HL-60/S4 (cell line): Measurements from ENCODE around the gene MEIOB.
"Not testable (repeated sequence)": the region's sequence is repeated elsewhere in the genome, so short reads cannot be mapped to it uniquely, and the experiment has no call there.

Source experiments
- in situ Hi-C: fragments of 300-500 bp; cut with MboI; formaldehyde crosslinking; loops from 2 replicates; pipeline ENCODE4 v1.14.3; 2022; ENCODE audit warnings: low sequenced_read_pairs

The MEIOB gene

DNA sequence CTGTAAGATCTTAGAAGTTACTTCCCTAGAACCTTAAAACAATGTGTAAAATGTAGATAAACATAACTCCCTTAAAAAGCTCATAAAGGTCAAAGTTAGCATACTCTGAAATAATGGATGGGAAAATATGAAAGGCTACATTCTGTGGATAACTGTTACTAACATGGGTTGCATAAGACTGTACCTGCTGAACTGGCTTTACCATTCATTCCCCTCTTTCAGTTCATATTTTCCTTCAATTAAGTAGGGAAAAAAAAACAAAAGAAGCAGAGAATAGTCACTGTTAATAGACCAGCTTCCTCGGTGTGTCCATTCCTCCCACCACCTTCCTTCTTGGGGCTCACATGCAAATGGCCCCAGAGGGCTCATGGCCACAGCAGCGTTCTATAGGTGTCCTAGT, 7.5 kb upstream of the MEIOB start:
- in situ Hi-C loops = no loop called here

DNA sequence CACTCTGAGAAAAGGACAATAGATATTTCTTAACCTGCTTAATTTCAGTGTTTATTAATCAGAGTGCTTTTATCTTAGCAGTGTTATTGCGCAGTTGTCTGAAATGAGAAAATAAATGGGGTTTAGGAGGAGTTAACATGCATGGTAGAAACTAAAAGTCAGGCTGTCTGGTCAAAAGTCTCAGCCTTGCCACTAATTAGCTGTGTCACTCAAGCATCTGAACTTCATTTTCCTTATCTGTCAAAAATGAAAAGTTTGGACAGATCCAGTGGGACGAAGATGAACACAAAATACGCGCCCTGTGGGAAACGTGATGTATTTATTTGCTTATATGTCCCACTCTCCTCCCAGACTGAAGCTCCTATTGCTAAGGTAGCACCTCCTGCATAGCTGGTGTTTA, 6.3 kb upstream of the MEIOB start:
- in situ Hi-C loops = no loop called here

DNA sequence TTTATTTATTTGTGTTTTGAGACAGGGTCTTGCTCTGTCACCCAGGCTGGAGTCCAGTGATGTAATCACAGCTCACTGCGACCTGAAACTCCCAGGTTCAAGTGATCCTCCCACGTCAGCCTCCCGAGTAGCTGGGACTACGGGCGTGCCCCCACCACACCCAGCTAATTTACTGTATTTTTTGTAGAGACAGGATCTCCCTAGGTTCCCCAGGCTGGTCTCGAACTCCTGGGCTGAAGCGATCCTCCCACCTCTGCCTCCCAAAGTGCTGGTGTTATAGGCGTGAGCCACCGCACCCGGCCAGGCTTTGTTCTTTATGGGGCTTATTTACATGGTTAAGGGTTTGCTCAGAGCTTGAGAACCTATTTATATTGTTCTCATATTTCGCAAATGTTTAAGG, 5.8 kb upstream of the MEIOB start:
- in situ Hi-C loops = no loop called here

DNA sequence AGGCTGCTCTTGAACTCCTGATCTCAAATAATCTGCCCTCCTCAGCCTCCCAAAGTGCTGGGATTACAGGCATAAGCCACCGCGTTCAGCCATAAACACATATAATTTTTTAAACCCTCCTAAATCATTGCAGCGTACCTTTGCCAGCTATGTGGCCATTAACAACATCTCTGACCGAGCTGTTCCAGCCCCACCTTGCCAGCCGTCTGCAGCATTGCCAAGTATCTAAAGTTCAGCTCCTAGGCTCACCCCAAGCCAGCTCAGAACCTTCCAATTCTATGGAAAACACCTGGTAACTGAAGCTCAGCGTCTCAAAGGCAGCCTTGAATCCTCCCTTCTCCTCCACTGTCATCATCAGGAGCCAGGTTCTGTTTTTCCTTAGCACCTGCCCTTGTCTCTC, 5.1 kb upstream of the MEIOB start:
- in situ Hi-C loops = no loop called here

DNA sequence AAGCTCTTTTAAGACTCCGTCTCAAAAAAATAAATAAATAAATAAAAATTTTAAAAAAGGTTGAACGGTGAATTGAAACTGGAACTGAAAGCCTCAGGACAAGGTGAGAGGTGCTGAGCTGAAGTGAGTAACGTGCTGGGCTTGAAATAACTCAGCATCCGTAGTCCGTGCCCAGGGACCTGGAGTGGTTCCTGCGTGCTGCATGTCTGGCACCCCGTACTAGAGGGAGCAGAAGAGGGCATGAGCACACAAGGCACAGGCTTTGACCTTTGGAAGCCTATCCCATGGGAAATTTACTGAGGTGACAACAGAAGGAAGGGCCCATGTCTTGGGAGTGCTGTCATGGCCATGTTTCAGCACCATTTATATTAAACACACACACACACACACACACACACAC, 4.5 kb upstream of the MEIOB start:
- in situ Hi-C loops = no loop called here

DNA sequence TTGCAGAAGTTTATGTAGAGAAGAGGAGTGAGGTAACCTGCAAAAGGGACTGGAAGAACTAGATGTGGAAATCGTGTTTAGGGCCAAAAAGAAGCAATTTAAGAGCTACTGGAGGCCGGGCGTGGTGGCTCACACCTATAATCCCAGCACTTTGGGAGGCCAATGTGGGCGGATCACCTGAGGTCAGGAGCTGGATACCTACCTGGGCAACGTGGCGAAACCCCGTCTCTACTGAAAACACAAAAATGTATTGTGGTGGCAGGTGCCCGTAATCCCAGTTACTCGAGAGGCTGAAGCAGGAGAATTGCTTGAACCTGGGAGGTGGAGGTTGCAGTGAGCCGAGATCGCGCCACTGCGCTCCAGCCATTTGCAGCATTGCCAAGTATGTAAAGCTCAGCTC, 4.1 kb upstream of the MEIOB start:
- in situ Hi-C loops = not testable (repeated sequence)

DNA sequence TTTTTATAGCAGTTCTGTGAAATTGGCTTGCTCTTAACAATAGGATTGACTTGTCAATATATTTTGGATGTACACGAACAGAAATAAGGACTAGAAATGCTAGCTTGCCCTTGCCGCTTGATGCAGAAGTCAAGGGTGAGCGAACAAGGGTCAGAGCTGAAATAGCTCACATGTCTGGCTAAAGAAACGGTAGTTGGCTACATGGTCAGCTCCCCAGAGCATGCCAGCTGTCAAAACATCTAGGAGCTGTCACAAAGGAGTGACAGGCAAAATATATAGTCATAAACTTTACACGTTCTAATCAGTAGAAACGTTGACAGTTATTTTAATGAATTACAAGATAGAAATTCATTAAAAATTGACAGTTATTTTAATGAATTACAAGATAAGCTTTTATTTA, 2.9 kb upstream of the MEIOB start:
- in situ Hi-C loops = loop anchor here (25.0 kb wide), 1 partner anchor 262 kb away; the partner anchor contains the start of genes PKD1 and RAB26

DNA sequence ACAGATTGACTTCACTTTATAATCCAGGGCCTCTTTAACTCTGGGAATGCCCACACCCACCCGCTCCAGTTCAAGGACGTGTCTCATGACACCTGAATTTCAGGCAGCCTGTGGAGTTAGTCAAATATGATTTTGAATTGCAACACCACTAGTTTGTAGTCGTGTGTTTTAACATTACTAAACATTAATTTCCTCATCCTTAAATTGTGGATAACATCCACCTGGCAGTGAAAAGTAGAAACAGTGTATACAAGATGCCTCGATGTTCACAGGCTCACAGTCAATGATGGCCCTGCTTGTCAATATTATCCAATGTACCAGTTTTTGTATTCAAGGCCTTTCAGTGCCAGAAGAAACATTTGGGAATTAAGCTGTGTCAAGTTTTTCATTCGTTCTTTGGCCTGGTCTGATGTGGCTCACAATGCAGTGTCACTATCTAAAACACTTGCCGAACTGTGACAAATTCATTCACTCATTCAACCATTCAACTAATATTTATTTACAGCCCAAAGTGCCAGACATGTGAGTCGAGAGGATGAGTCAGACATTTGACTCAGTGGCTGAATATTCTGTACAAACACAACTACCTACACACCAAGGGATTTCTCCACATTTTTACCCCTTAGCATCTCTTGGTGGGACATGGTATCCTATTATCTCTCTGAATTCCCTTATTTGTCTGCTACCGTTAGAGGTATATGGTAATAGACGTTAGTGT, 1.4 kb downstream of the MEIOB start:
- in situ Hi-C loops = loop anchor here (25.0 kb wide), 1 partner anchor 267 kb away; the partner anchor contains the start of genes PKD1 and RAB26

DNA sequence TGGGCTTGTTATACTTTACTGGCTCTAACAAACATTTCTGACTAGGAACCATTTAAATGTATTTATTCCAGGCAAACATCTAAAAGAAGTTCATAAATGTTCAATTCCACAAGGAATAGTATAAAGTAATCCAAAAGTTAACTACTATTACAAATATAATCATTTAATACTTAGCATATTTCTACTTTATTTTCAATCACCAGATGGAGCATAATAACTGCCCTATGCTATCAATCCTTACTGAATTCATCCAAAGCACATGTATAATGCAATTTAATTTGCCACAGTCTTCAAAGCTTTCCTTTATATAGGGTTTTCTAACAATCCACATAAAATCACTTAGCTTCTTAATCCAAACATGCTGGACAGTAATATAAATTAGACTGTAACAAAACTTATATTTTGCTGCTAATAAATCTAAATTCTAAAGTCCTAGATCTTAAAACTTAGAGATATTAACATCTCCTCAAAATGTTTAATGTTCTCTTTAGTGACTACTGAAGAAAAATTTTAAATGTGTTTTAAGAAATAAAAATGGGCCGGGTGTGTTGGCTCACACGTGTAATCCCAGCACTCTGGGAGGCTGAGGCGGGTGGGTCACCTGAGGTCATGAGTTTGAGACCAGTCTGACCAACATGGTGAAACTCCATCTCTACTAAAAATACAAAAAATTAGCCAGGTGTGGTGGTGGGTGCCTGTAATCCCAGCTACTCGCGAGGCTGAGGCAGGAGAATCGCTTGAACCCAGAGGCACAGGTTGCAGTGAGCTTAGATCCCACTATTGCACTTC, 5.9 kb downstream of the MEIOB start:
- in situ Hi-C loops = loop anchor here (25.0 kb wide), 1 partner anchor 271 kb away; the partner anchor contains the start of genes PKD1 and RAB26

DNA sequence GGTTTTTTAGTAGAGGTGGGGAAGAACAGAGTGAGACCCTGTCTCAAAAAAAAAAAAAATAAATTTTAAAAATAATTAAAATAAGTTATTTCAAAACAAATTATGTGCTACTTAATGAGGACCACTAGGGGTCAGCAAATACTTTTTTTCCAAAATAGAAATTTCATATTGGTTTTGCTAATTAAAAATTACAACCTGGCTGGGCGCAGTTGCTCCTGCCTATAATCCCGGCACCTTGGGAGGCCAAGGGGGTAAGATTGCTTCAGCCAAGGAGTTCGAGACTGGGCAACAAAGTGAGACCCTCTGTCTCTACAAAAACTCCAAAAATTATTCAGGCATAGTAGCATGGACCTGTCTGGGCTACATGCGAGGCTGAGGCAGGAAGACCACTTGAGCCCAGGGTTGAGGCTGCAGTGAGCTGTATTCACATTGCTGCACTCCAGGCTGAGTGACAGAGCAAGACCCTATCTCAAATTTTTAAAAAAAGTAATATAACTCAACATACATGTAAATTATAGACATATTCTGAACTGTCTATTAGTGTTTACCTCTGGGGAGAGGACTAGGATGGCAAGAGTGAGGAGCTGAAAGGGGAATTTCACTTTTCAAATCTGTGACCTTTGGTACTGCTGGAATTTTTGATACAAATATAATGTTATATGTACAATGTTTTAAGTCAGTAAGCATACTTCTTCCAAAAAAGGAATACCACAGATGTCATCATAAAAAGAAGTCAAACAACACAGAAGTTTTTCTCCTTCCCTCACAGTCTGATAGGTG, 8.1 kb downstream of the MEIOB start:
- in situ Hi-C loops = loop anchor here (25.0 kb wide), 1 partner anchor 273 kb away; the partner anchor contains the start of genes PKD1 and RAB26

DNA sequence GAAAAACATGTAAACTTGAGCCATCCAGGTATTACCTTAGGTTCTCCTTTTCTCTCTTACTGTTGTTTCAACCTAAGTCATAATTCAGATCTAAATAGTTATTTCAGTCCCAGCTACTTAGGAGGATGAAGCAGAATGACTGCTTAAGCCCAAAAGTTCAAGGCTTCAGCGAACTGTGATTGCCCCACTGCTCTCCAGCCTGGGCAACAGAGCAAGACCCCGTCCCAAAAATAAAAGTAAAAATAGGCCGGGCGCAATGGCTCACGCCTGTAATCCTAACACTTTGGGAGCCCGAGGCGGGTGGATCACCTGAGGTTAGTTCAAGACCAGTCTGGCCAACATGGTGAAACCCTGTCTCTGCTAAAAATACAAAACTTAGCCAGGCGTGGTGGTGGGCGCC, 9.6 kb downstream of the MEIOB start:
- in situ Hi-C loops = loop anchor here (25.0 kb wide), 1 partner anchor 275 kb away; the partner anchor contains the start of genes PKD1 and RAB26

DNA sequence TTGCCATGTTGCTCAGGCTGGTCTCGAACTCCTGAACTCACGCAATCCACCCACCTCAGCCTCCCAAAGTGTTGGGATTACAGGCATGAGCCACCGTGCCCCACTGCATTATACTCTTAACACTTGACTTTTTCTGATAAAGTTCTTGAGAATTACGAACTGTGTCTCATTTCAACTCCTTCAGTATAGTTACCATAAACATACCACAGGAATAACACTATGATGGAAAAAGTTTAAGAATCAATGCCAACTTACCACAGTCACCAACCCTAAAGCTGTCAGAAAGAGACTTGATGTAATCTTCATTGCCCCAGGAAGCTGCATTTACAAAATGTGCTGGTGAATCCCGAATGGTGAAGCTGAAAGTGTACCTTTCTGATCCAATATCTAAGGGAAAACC, 10.2 kb downstream of the MEIOB start:
- in situ Hi-C loops = loop anchor here (25.0 kb wide), 1 partner anchor 276 kb away; the partner anchor contains the start of genes PKD1 and RAB26

DNA sequence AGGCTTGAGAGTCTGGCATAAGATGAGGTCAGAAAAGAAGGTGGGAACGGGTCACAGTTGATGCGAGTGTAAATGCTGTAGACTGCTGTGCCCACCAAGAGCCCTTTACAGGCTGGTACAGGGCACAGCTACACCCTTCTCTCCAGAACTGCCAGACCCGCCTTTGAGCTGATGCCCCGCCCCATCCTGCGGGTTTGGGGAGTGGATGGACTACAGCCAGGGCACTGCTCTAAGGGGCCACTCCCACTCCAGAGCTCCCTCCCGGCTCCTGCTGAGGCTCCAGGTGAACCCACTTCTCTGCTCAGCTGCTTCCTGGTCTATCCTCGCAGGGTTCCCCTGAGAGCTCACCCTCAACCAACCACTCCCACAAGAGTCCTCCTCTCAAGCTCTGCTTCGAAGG, 12.3 kb downstream of the MEIOB start:
- in situ Hi-C loops = loop anchor here (25.0 kb wide), 1 partner anchor 278 kb away; the partner anchor contains the start of genes PKD1 and RAB26

DNA sequence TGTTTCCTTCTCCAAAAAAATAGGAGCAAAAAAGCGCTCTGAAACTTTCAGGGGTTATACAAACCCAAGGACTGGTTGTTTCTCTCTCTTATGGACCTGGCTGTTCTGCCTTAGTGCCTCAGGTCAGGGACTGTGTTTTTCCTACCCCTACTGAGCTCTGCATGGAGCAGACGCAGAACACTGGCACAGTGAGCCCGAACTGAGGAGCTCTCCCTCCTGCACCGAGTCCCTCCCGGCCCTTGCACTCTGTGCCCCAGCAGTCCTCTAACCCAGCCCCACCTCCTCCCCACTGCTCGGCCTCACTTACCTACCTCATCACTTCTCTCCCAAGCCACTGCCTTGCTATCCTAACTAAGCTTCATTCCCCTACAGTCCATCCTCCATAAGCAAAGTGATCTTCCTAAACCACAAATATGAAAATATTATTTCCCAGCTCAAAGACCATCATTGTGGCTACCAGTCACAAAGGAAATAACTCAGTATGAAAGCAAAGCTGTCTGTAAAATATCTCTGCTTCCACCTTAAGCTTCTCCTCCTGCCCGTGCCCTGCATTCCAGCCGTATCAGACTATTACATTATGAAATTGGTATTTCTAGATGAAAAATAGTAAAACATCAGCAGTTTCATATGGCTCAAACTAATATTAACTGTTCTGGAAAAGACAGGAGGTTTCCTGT, 13.6 kb downstream of the MEIOB start:
- in situ Hi-C loops = loop anchor here (25.0 kb wide), 1 partner anchor 279 kb away; the partner anchor contains the start of genes PKD1 and RAB26

DNA sequence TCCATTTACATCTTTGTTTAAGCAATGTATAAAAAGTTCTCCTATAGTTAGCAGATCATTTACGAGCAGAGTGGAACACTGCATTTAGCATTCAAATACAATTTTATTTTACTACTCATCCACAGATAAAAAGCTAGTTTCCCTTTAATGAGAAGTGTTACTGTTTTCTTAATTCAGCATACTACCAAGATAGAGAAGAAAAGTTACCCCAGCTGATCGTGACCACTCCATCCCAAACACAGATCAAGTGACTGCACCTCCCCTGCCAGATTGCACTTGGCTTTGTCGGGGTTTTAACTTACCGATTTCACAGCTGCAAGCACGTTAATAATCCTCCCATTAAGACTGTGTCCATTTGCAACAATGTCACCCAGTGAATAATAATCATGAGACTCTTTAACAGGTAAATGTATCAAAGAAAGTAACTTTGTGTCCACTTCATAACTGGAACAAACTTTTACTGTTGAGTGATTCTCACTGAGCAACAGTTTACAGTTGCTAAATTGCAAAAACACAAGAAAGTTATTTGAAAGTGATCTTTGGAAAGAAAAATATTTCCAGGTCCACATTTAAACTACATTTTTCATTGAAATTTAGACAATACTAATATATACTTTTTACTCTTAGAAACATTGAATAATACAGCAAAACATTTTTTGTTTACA, 14.4 kb downstream of the MEIOB start:
- in situ Hi-C loops = loop anchor here (25.0 kb wide), 1 partner anchor 280 kb away; the partner anchor contains the start of genes PKD1 and RAB26

DNA sequence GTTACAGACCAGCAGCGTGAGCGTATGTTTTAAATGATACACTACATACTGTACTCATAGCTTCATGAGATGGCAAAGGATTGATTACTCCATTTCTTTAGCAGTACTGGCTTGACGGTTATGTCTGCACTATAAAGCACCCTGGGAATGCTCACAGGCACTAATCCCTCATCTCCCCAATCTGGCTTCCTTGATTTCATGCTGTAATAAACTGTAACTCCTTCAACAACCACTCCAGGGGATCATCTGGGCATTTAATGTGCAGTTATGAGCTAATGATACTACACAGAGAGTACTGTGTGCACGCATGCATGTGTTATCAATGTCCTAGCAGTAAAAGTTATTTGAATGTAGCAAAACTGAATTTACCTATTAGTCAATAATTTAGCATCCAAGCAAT, 20.2 kb downstream of the MEIOB start:
- in situ Hi-C loops = loop anchor here (25.0 kb wide), 1 partner anchor 286 kb away; the partner anchor contains the start of genes PKD1 and RAB26

DNA sequence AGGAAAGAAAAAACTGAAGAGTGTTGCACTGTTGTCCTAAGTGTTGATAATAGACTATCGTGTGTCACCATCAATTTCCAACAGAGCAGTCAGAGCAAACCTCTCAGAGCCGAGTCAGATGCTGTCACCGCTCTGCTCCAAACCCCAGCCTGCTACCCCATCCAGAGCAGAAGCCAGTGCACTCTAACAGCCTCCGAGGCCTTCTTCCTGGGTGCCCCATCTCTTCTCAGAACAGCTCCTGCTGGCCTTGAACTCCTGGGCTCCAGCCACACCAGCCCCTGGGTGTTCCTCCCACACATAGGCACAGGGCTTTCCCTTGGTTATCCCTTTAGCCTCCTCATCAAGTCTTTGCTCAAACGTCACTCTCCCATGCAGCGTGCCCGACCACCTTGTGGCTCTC, 21.0 kb downstream of the MEIOB start:
- in situ Hi-C loops = loop anchor here (25.0 kb wide), 1 partner anchor 286 kb away; the partner anchor contains the start of genes PKD1 and RAB26

DNA sequence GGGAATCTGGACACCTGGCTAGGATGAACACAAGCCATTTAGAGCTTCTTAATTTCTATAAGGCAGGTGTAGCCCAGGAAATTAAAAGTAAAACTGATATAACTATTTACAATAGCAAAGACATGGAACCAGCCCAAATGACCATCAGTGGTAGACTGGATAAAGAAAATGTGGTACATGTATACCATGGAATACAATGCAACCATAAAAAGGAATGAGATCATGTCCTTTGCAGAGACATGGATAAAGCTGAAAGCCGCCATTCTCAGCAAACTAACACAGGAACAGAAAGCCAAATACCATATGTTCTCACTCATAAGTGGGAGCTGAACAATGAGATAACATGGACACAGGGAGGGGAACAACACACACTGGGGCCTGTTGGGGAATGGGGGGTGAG, 25.5 kb downstream of the MEIOB start:
- in situ Hi-C loops = no loop called here

DNA sequence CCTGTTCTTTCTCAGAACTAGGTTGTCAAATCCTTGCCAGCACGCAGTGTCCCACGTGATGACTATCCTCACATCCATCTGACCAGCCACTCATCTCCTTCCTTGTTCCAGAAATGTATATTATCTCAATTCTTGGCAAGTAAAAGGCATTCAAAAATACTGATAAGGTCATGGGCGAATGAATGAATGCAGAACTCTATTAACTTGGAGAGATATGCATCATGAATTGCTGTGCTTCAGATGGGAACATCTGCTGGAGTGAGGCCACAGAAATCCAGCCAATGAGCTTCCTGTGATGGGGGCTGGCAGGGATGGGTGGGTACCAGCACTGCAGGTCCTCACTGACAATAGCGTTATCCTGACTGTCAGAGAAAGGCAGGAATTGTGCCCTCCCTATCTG, 26.0 kb downstream of the MEIOB start:
- in situ Hi-C loops = no loop called here

DNA sequence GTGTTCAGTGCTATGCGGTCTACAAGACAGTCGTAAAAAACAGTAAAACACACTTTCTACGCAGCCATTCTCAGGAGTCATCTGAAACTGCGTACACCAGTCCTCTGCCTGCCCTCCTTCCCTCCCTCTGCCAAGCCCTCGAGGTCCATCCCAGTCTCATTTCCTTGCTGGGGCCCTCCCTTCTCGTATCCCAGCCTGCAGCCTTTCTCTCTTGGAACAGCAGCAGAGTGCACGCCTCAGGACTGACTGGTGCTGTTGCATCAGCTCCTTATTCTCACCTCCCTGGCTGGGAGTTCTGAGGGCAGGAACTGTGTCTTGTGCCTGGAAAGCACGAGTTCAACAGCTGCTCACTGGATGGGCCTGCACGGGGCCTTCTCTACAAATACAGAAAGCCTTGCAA, 32.4 kb downstream of the MEIOB start:
- in situ Hi-C loops = no loop called here
